ENCODE measurements around the gene SLC24A3. TPM values are rescaled to one million over a fixed set of nuclear protein-coding genes. Genes with fewer than 3 reads are reported as not detected.

Gene SLC24A3
- polyA plus RNA-seq, 1 donor: 22.8 TPM

GRCh38 chr20:19531446-19531845 lies 319.0 kb downstream of the SLC24A3 start:
- DNase-seq (ENCODE audit: low read depth): no peak

GRCh38 chr20:19538556-19538955 lies 326.1 kb downstream of the SLC24A3 start:
- DNase-seq (ENCODE audit: low read depth): no peak

- DNase-seq (ENCODE audit: low read depth): no peak
Observed at GRCh38 chr20:19539191-19539590, 326.7 kb downstream of the SLC24A3 start.

- DNase-seq (ENCODE audit: low read depth): no peak
Observed at GRCh38 chr20:19540392-19540791, 327.9 kb downstream of the SLC24A3 start.

- DNase-seq (ENCODE audit: low read depth): no peak
Observed at GRCh38 chr20:19543101-19543500, 330.7 kb downstream of the SLC24A3 start.

GRCh38 chr20:19544684-19545083 lies 332.2 kb downstream of the SLC24A3 start:
- DNase-seq (ENCODE audit: low read depth): no peak

- no peak for DNase-seq (ENCODE audit: low read depth)
Observed at GRCh38 chr20:19546648-19547047, 334.2 kb downstream of the SLC24A3 start.

- no peak for DNase-seq (ENCODE audit: low read depth)
Observed at GRCh38 chr20:19547547-19547946, 335.1 kb downstream of the SLC24A3 start.

GRCh38 chr20:19549896-19550295 lies 337.5 kb downstream of the SLC24A3 start:
- DNase-seq (ENCODE audit: low read depth): no peak

- DNase-seq (ENCODE audit: low read depth): no peak
Observed at GRCh38 chr20:19552221-19553180, 340.1 kb downstream of the SLC24A3 start.

GRCh38 chr20:19554666-19555065 lies 342.2 kb downstream of the SLC24A3 start:
- DNase-seq (ENCODE audit: low read depth): no peak

GRCh38 chr20:19555726-19556125 lies 343.3 kb downstream of the SLC24A3 start:
- DNase-seq (ENCODE audit: low read depth): no peak

GRCh38 chr20:19557291-19557690 lies 344.8 kb downstream of the SLC24A3 start:
- DNase-seq (ENCODE audit: low read depth): no peak

GRCh38 chr20:19560881-19561480 lies 348.5 kb downstream of the SLC24A3 start:
- no peak for DNase-seq (ENCODE audit: low read depth)

GRCh38 chr20:19562426-19562825 lies 350.0 kb downstream of the SLC24A3 start:
- no peak for DNase-seq (ENCODE audit: low read depth)

GRCh38 chr20:19564261-19564660 lies 351.8 kb downstream of the SLC24A3 start:
- DNase-seq (ENCODE audit: low read depth): no peak

GRCh38 chr20:19565736-19566135 lies 353.3 kb downstream of the SLC24A3 start:
- DNase-seq (ENCODE audit: low read depth): no peak

- DNase-seq (ENCODE audit: low read depth): no peak
Observed at GRCh38 chr20:19566226-19566945, 353.9 kb downstream of the SLC24A3 start.

GRCh38 chr20:19568128-19568527 lies 355.7 kb downstream of the SLC24A3 start:
- no peak for DNase-seq (ENCODE audit: low read depth)

GRCh38 chr20:19571996-19572395 lies 359.6 kb downstream of the SLC24A3 start:
- DNase-seq (ENCODE audit: low read depth): no peak

GRCh38 chr20:19577692-19578091 lies 365.2 kb downstream of the SLC24A3 start:
- DNase-seq (ENCODE audit: low read depth): no peak

- DNase-seq (ENCODE audit: low read depth): no peak
Observed at GRCh38 chr20:19582782-19583181, 370.3 kb downstream of the SLC24A3 start.
